GM21390 (cell line): Measurements from ENCODE around the gene CAMSAP3.
"Not testable (repeated sequence)": the region's sequence is repeated elsewhere in the genome, so short reads cannot be mapped to it uniquely, and the experiment has no call there.

Experiments
- ATAC-seq: cut with Tn5 transposase; IDR thresholded peaks from one replicate; pipeline ENCODE4 v1.9.1; 2021; ENCODE audit not compliant: unreplicated experiment

Gene CAMSAP3

GRCh38 chr19:7577422-7577821, 18.2 kb upstream of the CAMSAP3 start:
- not testable (repeated sequence) for ATAC-seq

GRCh38 chr19:7578127-7578526, 17.5 kb upstream of the CAMSAP3 start:
- no peak for ATAC-seq

- no peak for ATAC-seq
Measured at GRCh38 chr19:7579182-7579581, 16.5 kb upstream of the CAMSAP3 start.

- ATAC-seq: no peak
Measured at GRCh38 chr19:7582446-7582845, 13.2 kb upstream of the CAMSAP3 start.

GRCh38 chr19:7589822-7590221, 5.8 kb upstream of the CAMSAP3 start:
- ATAC-seq: no peak

GRCh38 chr19:7590256-7590655, 5.4 kb upstream of the CAMSAP3 start:
- ATAC-seq: no peak

- no peak for ATAC-seq
Measured at GRCh38 chr19:7596211-7596937, 711 bp downstream of the CAMSAP3 start.

GRCh38 chr19:7597689-7598088, 2.0 kb downstream of the CAMSAP3 start:
- no peak for ATAC-seq

- no peak for ATAC-seq
Measured at GRCh38 chr19:7598180-7598579, 2.5 kb downstream of the CAMSAP3 start.

GRCh38 chr19:7600721-7601120, 5.1 kb downstream of the CAMSAP3 start:
- no peak for ATAC-seq

- ATAC-seq: no peak
Measured at GRCh38 chr19:7602240-7602934, 6.7 kb downstream of the CAMSAP3 start.

GRCh38 chr19:7602935-7603497, 7.4 kb downstream of the CAMSAP3 start:
- ATAC-seq: no peak

GRCh38 chr19:7603919-7604318, 8.3 kb downstream of the CAMSAP3 start:
- no peak for ATAC-seq

GRCh38 chr19:7605490-7606222, 10.0 kb downstream of the CAMSAP3 start:
- no peak for ATAC-seq

GRCh38 chr19:7606289-7606688, 10.6 kb downstream of the CAMSAP3 start:
- ATAC-seq: no peak

GRCh38 chr19:7607212-7607873, 11.7 kb downstream of the CAMSAP3 start:
- ATAC-seq: no peak

GRCh38 chr19:7607874-7608560, 12.4 kb downstream of the CAMSAP3 start:
- no peak for ATAC-seq

- no peak for ATAC-seq
Measured at GRCh38 chr19:7610491-7611240, 15.0 kb downstream of the CAMSAP3 start.

- no peak for ATAC-seq
Measured at GRCh38 chr19:7611541-7612279, 16.0 kb downstream of the CAMSAP3 start.
